ENCODE data around the gene EPB41.
"Not testable (repeated sequence)": the region's sequence is repeated elsewhere in the genome, so short reads cannot be mapped to it uniquely, and the experiment has no call there.

Gene EPB41

DNA sequence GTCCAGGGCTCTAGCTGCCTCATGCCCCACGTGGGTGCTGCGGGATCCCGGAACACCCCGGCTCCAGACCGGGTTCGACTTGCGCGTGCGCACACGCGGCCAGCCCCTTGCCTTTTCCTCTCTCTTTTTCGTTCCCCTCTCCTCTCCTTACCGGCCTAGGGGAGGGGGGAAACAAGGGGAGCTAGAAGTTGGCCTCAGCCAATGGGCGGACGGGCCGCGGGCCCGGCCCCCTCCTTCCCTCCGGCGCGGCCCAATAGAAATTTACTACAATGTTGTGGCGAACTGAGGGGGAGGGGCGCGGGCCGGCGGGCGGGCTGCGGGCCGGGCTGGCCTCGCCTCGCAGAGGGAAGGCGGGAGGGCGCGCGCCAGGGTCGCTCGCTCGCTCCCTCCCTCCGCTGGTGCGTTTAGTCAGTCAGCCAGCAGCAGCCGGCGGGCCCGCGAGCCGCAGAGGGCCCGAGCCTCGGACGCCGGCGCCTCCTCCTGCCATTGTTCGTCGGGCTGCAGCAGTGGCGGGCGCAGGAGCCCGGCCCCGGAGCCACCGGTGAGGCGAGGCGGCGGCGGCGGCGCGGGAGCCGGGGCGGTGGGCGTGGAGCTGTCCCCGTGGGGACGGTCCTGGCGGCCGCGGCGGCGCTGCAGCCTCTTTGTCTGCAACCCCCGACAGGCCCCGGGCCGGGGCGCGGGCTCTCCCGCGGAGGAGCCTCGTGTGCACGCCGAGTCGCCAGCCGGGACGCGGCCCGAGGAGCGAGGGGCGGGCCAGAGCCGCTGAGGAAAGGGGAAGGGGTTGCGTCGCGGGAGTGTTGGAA lies at the start of gene EPB41:
Gene EPB41, plus strand, starts transcription at position 342 of the 803 bp plus-strand sequence. CDS start 72,869 bp downstream, outside the sequence.
- peak; percentile 86 to 91 for DNase-seq (ENCODE audit: low read depth in 2 of 2)

DNA sequence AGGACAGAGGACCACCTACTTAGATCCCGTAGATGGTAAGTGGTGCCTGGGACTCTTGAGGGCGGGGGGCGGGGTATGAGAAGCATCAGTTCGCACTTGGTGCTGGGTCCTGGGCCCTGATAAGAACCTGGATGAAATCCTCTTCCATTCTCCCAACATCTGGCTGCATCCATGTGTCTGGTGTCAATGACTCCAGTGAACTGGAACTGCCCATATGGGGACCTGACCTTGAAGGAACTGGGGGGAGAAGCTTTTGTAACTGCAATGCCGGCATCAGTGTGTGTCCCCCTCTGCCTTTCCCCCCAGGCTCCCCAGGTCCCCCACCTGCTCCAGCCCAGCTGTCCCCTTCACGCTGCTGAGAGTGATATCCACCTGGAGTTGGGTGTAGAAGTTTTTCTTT lies 49.7 kb upstream of the EPB41 start:
- DNase-seq (ENCODE audit: low read depth in 2 of 2): no peak

DNA sequence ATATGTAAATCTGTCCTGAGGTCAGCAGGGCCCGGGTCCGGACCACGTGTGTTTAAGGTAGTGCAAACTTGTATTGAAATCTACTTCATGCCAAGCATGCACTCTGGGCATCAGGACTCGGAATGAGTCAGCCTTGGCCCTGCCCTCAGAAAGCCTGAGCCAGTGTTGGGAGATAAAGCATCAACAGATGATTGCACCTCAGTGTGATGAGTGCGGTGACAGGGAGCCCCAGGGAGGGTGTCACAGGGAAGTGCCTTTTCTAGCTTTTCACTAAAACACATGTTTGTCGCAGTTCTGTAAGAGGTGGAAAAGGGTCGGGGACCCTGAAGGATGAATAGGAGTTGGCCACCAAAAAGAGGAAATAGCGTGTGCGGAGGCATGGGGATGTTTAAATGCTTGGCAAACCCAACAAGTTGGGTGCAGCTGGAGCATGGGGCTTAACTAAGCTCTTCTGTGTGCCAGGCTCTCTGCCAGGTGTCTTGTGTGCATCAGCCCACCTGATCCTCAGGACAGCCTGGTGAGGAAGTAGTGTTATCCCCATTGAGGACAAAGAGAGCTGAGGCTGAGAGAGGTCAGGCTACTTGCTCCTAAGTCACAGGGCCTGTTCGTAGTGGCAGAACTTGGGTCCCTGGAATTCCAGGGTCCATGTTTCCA lies 48.2 kb upstream of the EPB41 start:
- no peak for DNase-seq (ENCODE audit: low read depth in 2 of 2)

DNA sequence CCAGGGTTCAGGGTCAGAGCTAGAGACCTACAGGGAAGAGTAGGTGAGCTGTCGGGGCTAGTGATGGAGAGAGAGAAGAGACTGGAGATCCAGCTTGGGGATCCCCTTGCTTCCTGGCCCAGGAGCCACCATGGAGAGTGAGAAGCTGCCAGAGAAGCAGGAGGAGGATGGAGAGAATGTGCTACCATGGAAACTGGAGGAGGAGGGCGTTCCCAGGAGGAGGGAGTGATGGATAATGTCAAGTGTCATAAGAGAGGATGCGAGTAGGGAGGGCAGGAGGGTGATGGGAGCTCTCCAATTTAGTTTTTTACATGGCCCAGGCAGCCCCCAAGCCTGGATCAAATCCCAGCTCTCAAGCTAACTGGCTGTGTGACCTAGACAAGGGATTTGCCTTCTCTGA lies 46.5 kb upstream of the EPB41 start:
- no peak for DNase-seq (ENCODE audit: low read depth in 2 of 2)

DNA sequence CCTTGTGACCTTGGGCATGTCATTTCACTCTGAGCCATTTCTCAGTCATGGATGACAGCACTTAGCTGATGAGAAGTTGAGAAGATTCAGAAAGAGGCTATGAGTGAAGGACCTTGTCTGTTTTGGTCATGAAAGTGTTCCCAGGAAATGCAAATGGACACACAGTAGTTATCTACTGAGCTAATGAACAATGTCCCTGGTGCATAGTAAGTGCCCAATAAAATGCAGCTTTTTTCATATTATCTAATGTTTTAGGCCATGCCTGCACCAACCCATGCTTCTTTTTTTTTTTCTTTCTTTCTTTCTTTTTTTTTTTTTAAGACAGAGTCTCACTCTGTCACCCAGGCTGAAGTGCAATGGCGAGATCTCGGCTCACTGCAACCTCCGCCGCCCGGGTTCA lies 44.4 kb upstream of the EPB41 start:
- DNase-seq (ENCODE audit: low read depth in 2 of 2): no peak

DNA sequence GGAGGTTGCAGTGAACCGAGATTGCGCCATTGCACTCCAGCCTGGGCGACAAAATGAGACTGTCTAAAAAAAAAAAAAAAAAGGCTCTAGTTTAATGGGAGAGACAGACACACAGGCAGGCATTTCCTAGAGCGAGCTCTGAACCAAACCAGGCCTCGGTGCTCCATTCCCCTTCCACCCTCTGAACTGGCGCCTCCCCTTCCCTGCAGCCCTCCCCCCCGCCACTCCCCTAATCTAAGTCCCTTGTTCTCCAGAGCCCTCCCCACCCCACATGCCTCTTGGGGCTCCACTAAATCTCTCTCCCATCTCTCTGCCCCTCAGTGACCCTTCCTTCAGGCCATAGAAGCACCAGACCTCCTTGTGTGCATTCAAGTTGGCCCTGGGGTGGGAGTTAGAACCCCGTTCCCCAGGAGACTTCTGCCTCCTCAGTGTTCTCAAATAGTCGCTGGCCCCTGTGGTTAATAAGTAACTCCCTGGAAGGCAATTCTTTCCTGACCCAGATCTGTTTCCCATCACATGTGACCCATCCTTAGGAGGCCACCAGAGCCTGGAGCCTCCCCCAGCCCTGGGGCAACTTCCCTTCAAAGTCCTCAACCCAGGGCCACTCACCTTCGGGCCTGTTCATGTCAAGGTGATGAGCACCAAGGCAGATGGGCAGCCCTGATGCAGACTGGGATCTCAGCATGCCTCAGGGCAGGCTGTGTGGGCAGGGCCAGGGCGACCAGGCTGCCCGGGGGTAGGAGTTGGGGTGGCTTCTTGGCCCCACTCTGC lies 42.6 kb upstream of the EPB41 start:
- DNase-seq (ENCODE audit: low read depth in 2 of 2): no peak

DNA sequence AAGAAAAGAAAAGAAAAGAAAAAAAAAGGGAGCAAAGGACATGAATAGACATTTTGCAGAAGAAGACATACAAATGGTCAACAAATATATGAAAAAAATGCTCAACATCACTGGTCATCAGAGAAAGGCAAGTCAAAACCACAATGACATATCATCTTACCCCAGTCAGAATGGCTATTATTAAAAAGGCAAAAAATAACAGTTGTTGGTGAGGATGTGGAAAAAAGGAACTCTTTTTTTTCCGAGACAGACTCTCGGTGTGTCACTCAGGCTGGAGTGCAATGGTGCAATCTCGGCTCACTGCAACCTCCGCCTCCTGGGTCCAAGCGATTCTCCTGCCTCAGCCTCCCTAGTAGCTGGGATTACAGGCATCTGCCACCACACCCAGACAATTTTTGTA lies 39.2 kb upstream of the EPB41 start:
- not testable (repeated sequence) for DNase-seq (ENCODE audit: low read depth in 2 of 2)

DNA sequence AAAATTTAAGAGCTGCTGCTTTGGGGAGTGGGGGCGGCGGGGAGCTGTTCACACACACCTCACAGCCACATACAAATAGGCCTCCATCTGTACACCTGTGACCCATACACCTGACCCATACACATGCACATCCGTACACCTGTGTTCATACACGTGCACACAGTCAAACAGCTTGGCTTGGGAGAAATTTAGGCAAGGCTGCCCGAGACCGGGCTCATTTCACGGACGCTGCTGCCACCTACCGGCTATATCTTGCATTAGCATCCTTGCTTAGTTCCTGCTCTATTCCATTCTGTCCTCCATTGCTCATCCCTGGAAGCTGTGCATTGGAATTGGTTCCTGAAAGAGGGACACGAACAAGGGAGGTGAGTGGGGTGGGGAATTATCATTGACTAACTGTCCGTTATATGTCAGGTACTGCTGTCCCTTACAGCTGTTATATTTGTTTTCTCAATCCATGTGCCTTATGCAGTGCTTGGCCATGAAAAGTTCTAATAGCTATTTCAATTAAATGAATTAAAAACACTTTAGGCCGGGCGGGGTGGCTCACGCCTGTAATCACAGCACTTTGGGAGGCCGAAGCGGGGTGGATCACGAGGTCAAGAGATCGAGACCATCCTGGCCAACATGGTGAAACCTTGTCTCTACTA lies 37.1 kb upstream of the EPB41 start:
- peak; percentile 63 to 70 for DNase-seq (ENCODE audit: low read depth in 2 of 2)

DNA sequence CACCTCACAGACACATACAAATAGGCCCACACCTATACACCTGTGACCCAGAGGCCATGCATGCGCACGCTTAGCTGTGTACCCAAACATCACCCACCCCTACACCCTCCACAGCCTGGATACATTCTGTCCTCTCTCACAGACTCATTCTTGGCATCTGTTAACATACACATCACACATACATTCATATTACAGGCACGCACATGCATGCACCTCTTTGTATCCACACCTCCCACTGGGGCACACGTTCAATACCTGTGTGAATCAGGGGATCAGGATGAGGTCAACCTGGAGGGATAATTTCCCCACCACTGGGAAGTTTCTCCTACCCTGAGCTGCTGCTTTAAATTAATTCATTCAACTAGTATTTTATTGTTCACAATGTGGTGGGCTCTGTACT lies 35.6 kb upstream of the EPB41 start:
- no peak for DNase-seq (ENCODE audit: low read depth in 2 of 2)

DNA sequence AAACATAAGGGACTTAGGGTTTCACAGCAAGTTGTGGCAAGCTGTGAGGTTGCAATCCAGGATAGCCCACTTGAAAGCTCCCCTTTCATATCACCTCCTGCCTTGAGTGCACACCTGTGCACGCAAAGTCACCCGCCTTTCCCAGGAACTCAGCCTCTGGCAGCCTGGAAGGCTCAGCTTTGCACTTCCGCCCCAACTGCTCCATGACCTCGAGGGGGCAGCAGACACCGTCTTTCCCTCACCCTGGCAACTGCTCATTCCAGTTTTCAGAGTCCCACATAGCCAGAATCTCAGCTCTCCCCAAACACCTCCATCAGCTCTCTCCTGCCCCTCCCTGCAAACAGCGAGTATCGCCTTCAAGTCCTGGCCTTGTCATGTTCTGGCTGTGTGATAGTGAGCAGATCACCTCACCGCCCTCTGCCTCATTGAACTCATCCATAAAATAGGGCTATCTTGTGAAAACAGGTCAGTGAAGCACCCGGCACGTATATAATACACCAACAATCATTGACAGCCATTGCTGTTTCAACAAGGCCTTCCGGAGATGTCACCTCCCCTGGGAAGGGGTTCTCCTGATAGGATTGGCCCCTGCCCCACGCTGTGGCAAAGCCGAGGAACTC lies 32.2 kb upstream of the EPB41 start:
- peak; percentile 73 to 76 for DNase-seq (ENCODE audit: low read depth in 2 of 2)

DNA sequence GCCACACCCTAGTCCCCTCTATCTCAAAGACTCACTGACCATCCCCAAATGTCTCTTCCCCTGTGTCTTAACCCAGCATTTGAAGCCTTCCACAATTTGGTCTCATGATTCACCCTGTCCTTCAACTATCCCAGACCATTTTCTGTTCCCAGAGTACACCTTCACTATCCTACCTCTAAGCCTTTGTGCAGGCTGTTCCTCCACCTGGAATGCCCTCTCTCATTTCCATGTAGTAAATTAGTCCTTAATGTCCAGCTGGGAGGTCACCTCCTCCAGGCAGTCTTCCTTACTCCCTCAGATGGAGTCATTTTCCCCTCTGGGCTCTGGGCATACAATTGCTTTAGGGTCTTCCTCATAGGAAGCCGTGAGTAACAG lies 31.1 kb upstream of the EPB41 start:
- no peak for DNase-seq (ENCODE audit: low read depth in 2 of 2)

DNA sequence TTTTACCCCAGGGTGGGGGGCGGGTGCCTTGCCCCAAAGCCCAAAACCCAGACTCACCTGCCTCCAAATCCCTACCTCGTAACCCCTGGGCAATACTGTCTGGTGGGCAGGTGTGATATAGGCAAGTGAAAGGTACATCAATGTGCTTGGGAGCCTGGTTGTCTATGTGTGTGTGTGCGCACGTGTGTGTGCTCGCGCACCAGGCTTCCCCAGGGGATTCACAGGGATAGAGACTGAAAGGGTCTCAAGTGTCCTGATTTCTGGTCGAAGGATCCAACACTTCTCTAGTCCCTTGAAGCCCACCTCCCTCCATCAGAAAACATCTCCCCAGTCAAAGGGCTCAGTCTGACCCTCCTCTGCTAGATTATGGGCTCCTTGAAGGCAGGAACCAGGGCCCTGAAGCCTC lies 28.9 kb upstream of the EPB41 start:
- DNase-seq (ENCODE audit: low read depth in 2 of 2): no peak

DNA sequence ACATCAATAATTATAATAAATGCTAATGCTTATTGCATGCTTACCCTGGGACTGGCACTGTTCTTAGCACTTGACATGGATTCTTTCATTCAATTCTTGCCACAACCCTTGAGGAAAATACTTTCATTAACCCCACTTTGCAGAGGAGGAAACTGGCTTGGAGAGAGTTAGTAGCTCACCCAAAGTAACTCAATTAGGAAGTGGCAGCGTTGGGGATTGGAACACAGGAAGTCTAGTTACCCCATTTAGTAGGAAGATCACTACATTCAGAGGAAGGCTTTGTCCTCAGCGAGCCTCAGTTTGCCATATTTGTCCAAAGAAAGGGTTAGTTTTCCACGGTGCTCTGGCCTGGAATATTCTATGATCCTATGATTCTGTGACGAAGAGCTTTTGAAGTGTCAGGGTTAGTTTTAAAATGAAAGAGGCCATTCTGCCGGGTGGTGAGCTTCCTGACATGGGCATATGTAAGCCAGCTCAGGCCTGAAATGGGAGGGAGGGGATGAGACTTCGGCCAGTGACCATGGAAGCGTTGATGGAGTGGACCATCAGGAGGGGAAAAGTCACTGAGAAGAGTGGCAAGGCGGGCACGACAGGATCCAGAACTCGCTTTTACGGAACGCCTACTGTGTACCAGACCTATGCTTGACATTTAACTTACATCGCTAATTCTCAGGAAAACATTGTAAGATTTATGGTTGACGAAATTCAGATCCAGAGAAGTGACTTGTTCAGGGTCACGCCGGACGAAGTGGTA lies 28.2 kb upstream of the EPB41 start:
- DNase-seq (ENCODE audit: low read depth in 2 of 2): no peak

DNA sequence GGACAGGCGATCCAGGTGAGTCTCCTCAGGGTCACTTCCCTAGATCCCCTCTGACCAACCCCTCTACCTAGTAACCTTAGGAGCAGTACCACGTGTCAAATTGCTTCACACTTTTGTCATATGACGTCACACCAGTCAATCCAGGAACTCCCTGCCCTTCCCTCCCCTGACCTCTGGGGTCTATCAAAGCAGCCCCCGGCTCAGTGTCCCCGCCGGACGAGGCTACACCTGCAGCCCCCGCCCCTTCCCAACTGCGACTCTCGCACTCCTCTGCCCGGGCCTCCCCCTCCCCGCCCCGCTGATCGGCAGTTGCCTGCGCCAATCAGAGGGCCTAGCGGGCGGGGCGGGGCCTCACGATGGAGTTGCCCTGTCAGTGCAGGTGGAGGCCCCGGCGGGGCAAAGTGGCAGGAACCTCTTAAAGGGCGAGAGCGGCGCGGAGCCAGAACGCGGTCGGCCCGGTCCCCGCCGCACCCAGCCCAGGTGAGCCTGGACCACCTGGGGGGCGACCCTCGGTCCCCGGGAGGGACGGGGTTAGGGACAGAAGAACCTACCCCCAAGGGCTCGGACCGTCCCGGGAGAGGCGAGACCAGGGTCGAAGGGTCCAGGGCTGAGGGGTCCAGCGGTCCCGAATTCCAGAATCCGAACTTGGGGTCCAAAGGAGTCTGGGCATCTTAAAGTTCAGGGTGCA lies 27.5 kb upstream of the EPB41 start:
- peak; percentile 86 to 92 for DNase-seq (ENCODE audit: low read depth in 2 of 2)

DNA sequence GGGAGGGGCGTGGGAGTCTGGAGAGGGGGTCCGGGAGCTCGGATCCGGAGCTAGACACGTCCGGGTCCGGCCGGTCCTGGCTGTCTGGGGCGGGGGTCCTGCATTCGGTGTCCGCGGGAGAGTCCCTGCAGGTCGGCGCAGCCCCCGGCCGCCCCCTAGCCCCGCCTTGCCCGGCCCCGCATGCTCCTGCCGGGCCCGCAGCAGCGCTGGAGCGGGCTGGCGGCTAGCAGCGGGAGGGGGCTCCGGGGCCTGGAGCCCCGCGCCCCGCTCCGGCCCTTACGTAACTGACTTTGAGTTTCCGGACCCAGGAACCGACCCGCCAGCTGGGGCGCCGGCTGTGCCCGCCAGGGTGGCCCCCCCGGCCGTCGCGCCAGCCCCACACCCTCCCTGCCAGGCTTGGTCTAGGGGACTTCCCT lies 26.9 kb upstream of the EPB41 start:
- peak in 1 of 2 donors; percentile 13 for DNase-seq (ENCODE audit: low read depth in 2 of 2)

DNA sequence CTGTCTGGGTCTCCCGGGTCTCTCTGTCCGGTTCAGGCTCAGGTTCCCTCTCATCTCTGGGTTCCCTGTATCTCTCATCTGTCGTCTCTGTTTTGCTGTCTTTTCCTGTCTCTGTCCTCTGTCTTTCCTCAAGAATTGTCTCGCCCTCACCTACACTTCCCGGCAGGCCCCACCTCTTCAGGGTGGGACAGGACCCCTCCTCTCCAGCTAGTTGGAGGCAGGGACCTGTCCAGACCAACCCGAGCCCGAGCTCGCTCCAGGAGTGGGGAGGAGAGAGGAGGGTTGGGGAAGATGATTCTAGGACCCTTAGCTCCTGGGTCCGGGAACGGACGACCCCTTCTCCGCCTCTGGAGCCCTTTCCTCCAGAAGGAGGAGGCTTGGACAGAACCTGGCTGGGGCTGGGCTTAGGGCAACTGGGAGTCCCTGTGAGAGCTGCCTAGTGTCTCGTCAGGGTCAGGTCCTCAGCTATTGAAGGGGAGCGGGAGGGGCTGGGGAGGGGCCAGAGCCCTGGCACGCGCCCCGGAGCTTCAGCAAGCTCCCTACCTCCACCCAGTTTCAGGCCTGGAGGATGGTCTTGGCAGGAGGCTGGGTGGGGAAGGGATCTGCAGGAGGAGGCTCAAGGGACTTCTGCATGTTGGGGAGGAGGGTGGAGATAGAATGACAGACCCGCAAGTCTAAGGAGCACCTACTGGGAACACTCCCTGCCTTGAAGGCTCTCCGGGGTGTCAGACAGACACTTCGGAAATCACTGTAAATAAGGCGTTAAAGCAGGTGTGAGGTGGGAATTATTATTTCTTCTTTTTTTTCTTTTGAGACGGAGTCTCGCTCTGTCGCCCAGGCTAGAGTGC lies 26.3 kb upstream of the EPB41 start:
- DNase-seq (ENCODE audit: low read depth in 2 of 2): no peak

DNA sequence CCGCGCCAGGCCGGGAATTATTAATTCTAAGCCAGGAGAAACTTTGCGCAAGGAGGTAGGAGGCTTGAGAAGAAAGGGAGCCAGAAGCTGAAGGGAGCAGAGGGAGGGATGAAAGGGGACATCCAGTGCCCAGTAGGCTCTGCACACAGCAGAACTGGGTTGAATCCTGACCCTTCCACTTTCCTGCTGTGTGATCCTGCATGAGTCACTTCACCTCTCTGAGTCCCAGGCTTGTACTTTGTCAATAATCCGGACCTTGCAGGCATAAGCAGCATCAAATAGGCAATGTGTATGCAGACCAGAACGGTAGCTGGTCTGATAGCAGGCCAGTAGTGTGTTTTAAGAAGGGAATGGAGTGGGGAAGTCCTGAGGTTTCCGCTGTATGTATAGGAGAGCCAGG lies 25.5 kb upstream of the EPB41 start:
- DNase-seq (ENCODE audit: low read depth in 2 of 2): no peak

DNA sequence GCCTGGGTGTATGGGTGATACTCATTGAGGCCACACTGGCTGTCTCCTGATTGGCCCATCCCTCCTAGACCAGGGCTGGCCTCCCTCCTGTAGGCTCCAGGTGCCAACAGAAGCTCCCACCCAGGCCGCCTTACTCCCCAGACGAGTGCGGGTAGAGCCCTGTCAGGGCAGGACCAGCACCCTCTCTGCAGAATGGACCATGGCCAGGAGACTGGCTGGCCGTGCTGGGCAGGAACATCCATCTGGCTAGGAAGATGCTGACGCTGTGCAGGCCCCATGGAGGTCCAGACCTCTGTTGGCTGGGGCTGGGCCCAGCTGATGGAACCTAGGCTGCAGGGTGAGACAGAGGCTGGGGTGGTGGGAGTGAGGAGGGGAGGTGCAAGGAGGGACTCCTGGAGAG lies 25.0 kb upstream of the EPB41 start:
- no peak for DNase-seq (ENCODE audit: low read depth in 2 of 2)

DNA sequence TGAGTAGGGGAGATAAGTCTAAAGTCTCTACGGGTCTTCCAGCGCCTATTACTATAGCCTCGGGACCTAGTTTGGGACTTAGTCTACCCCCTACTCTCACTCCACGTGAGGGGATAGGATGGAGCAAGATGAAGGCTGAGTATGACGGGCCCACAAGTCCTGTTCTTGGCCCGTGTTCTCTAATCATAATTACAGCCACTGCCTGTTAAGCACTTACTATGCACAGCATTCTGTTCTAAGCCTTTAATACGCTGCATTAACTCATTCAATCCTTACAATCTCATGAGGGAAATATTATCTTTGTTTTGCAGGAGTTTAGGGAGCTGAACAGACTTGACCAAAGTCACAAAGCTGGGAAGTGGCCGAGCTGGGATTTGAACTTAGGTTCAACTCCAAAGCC lies 23.9 kb upstream of the EPB41 start:
- no peak for DNase-seq (ENCODE audit: low read depth in 2 of 2)

Data from stimulated activated CD4-positive, alpha-beta T cell treated with anti-CD3 and anti-CD28 coated beads, Interleukin-4, amount 100 ng/mL, for 48 hours (primary cell).